ENCODE data around the gene DNAH2.

- no peak for TF ChIP-seq CTCF (IDR thresholded peaks at IDR 0.05; ENCODE audit: low read length)
- TF ChIP-seq EZH2 (IDR thresholded peaks at IDR 0.05; ENCODE audit: borderline replicate concordance, low read length): no peak
Observed at GRCh38 chr17:7702776-7703175, 14.8 kb upstream of the DNAH2 start.
